GM18951 (cell line): ENCODE results near the gene PRDM15.
A peak's percentile ranks its signal among the peaks of the same experiment; 100 is the strongest.

Experiments
- POLR2A ChIP-seq: IDR thresholded peaks from 4 replicates; pipeline ENCODE4 v1.6.1; 2011; ENCODE audit warnings: mild to moderate bottlenecking; ENCODE audit not compliant: insufficient read length, insufficient read depth; ENCODE audit errors: extremely low read depth
- in situ Hi-C: fragments of 300-500 bp; cut with MboI; formaldehyde crosslinking; loops from one replicate; pipeline ENCODE4 v1.12.0; 2022; ENCODE audit warnings: low sequenced_read_pairs, mixed read lengths, inconsistent platforms; ENCODE audit not compliant: unreplicated experiment

PRDM15 gene

GRCh38 chr21:41766883-41767605 is 112.1 kb downstream of the PRDM15 start, which contains the start of gene RIPK4:
RIPK4 (minus strand) TSS chr21:41767052; CDS start chr21:41767041, 11 bp downstream.
- in situ Hi-C loops: no loop called here

GRCh38 chr21:41765973-41766882 is 112.9 kb downstream of the PRDM15 start:
- in situ Hi-C loops: no loop called here
- no peak for TF ChIP-seq POLR2A

More at GRCh38 chr21:41766883-41767605, 112.1 kb downstream of the PRDM15 start, which contains the start of gene RIPK4:
- TF ChIP-seq POLR2A: peak; percentile 39

GRCh38 chr21:41765420-41765821 is 113.7 kb downstream of the PRDM15 start:
- in situ Hi-C loops: no loop called here
- TF ChIP-seq POLR2A: no peak

GRCh38 chr21:41764558-41765419 is 114.4 kb downstream of the PRDM15 start:
- in situ Hi-C loops: no loop called here
- TF ChIP-seq POLR2A: no peak

- TF ChIP-seq POLR2A: no peak
- in situ Hi-C loops: no loop called here
These were observed 115.1 kb downstream of the PRDM15 start for GRCh38 chr21:41763996-41764395.

GRCh38 chr21:41763398-41763931 is 115.7 kb downstream of the PRDM15 start:
- no peak for TF ChIP-seq POLR2A
- in situ Hi-C loops: no loop called here

- in situ Hi-C loops: no loop called here
- no peak for TF ChIP-seq POLR2A
These were observed 116.4 kb downstream of the PRDM15 start for GRCh38 chr21:41762753-41763152.

GRCh38 chr21:41761934-41762635 is 117.1 kb downstream of the PRDM15 start:
- no peak for TF ChIP-seq POLR2A
- in situ Hi-C loops: no loop called here

GRCh38 chr21:41761211-41761933 is 117.8 kb downstream of the PRDM15 start:
- TF ChIP-seq POLR2A: no peak
- in situ Hi-C loops: no loop called here

GRCh38 chr21:41760411-41760810 is 118.7 kb downstream of the PRDM15 start:
- in situ Hi-C loops: no loop called here
- no peak for TF ChIP-seq POLR2A

- in situ Hi-C loops: no loop called here
- TF ChIP-seq POLR2A: no peak
These were observed 119.2 kb downstream of the PRDM15 start for GRCh38 chr21:41759926-41760325.

- no peak for TF ChIP-seq POLR2A
- in situ Hi-C loops: no loop called here
These were observed 119.8 kb downstream of the PRDM15 start for GRCh38 chr21:41759214-41759840.
